Pulmonary artery endothelial cell (primary cell): Measurements from ENCODE around the gene MDH1B. TPM values are rescaled to one million over a fixed set of nuclear protein-coding genes. Genes with fewer than 3 reads are reported as not detected.
"Not testable (repeated sequence)": the region's sequence is repeated elsewhere in the genome, so short reads cannot be mapped to it uniquely, and the experiment has no call there.

Experiments
- DNase-seq: peaks from one replicate; pipeline ENCODE4 v3.0.0-alpha.2; 2011; ENCODE audit warnings: low read depth, low spot score
- total RNA-seq: library from RNA; depleted of rRNA; stranded (reverse); fragments of >200 nt; gene quantifications from 2 replicates; pipeline ENCODE4 v1.2.3, GENCODE V29; 2014

Gene MDH1B
- 0.26 and 0.35 TPM in 2 replicates for total RNA-seq

- DNase-seq = peak; percentile 84
Observed at GRCh38 chr2:206765242-206766056, at the start of gene MDH1B, which contains the start of gene FASTKD2. MDH1B (minus strand) TSS chr2:206765328; CDS start chr2:206765271, 57 bp downstream. FASTKD2 (plus strand) TSS chr2:206765606; CDS start chr2:206766694, 1,088 bp downstream.

GRCh38 chr2:206814498-206814897 is 49.4 kb upstream of the MDH1B start:
- no peak for DNase-seq

GRCh38 chr2:206812471-206812870 is 47.3 kb upstream of the MDH1B start:
- DNase-seq = not testable (repeated sequence)

- DNase-seq = not testable (repeated sequence)
Observed at GRCh38 chr2:206807624-206808023, 42.5 kb upstream of the MDH1B start.

GRCh38 chr2:206805887-206806607 is 40.9 kb upstream of the MDH1B start:
- no peak for DNase-seq

- DNase-seq = no peak
Observed at GRCh38 chr2:206804326-206804725, 39.2 kb upstream of the MDH1B start.

GRCh38 chr2:206802654-206803514 is 37.8 kb upstream of the MDH1B start:
- DNase-seq = no peak

- DNase-seq = no peak
Observed at GRCh38 chr2:206801418-206802189, 36.5 kb upstream of the MDH1B start.

GRCh38 chr2:206800506-206801417 is 35.6 kb upstream of the MDH1B start:
- DNase-seq = peak; percentile 44

GRCh38 chr2:206799083-206799482 is 34.0 kb upstream of the MDH1B start:
- no peak for DNase-seq

- peak; percentile 66 for DNase-seq
Observed at GRCh38 chr2:206798000-206798399, 32.9 kb upstream of the MDH1B start.

GRCh38 chr2:206797376-206797775 is 32.2 kb upstream of the MDH1B start:
- DNase-seq = no peak

GRCh38 chr2:206792645-206793044 is 27.5 kb upstream of the MDH1B start:
- no peak for DNase-seq

GRCh38 chr2:206790311-206790935 is 25.3 kb upstream of the MDH1B start:
- DNase-seq = no peak

- DNase-seq = no peak
Observed at GRCh38 chr2:206784559-206785353, 19.6 kb upstream of the MDH1B start.

- no peak for DNase-seq
Observed at GRCh38 chr2:206783718-206784117, 18.6 kb upstream of the MDH1B start.

- DNase-seq = no peak
Observed at GRCh38 chr2:206780671-206781070, 15.5 kb upstream of the MDH1B start.

GRCh38 chr2:206776432-206776831 is 11.3 kb upstream of the MDH1B start:
- no peak for DNase-seq
